ENCODE data around the gene FAM98B.

The FAM98B gene

DNA sequence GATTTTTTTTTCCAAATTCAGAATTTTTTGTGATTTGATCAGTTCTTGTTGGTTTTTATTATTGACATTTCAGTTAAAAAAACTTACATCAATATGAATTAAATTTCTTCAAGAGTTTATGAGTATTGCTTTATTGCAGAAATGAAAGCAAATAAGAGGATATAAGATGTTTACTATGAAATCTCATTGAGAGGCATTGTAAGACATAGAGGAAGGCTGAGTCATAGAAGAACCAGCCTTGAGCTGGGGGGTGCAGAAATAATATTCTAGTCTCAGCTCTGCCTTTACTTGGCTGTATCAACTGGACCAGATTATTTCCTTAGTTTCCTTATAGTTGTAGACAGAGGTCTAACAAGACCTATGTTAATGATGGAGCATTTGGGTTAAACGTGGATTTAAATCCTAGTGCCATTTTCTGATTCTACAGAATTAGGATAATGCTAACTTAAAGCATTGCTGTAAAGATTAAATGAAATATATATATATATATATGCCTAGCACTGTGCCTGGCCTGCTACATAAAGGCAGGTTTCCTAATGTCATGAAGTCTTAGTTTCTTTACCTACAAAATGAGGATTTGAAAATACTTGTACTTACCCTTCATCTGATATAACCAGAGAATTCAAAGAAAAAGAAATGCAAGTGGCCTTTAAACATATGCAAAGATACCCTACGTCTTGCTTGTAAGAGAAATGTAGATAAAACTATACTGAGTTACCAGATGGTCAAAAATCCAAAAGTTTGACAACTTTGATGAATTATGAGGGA is 7.3 kb downstream of the FAM98B start:
- no peak for DNase-seq (ENCODE audit: low spot score)

GRCh38 chr15:38463893-38464292 is 10.0 kb downstream of the FAM98B start:
- no peak for DNase-seq (ENCODE audit: low spot score)

DNA sequence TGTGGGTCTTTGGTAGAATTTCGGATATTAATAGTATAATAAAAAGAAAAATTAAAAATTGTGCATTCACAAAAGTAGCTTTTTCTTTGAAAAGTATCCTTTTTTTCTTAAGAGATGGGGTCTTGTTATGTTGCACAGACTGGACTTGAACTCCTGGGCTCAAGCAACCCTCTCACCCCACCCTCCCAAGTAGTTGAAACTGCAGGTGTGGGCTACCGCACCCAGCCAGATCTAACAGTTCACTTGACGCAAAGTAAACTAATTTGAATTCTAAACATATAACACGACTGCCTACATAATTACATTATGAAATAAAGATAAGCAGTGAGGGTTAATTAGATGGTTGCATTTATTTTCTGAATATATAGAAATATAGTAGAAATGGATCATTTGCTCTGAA is 10.7 kb downstream of the FAM98B start:
- DNase-seq (ENCODE audit: low spot score), result no peak

DNA sequence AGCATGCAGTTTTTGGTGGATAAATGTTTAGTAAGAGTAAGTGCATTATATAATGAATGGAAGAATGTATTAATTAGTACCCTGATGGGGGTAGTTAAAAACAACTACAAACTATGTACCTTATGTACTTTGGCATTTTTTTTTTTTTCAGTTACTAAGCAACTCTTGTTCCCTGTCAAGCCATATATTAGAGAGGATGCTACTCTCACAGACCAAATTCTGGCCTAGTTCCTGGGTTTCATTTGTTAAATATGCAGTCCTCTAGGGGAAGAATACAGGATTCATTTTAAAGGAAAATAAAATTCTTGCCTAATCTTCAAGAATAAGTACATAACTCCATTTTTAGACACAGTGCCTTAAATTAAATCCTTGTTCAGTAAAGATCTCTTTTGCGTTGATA is 16.9 kb downstream of the FAM98B start:
- no peak for DNase-seq (ENCODE audit: low spot score)

- no peak for DNase-seq (ENCODE audit: low spot score)
These were observed 18.0 kb downstream of the FAM98B start for GRCh38 chr15:38471974-38472373.

- peak; percentile 72 for DNase-seq (ENCODE audit: low spot score)
These were observed 20.3 kb downstream of the FAM98B start for GRCh38 chr15:38474155-38474757.

GRCh38 chr15:38475361-38475760 is 21.4 kb downstream of the FAM98B start:
- DNase-seq (ENCODE audit: low spot score), result no peak

DNA sequence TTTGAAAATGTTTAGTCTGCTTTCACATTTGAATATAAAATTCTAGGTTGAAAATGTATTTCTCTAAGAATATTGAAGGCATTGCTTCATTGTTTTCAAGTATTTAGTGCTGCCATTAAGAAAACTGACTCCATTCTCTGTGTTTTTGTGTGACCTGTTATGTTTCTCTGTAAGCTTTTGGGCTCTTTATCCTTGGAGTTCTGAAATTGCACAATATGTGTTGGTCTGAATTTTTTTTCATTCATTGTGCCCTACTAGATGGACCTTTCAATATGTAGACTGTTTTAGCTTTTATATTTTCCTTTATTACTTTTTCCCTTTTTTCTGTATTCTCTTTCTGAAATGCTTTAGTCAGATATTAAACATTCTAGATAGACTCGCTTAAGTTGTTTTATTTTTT is 22.2 kb downstream of the FAM98B start:
- DNase-seq (ENCODE audit: low spot score), result no peak

DNA sequence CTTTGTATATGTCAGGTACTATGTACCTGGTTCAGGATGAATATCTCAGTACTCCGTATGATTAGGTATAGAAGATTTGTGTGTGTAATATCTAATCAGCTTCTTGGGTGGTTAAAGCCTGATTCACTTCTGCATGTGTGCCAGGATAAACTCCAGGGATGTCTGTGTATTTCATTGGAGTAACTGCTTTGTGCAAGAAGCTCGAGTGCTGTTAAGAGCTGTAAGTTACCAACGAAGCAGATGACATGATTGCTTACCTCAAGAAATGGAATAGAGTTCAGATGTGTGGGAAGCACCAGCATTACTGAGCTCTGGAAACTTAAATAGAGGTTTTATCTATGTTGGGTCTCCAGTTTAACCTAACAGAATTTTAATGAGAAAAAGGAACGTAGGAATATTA is 23.7 kb downstream of the FAM98B start:
- no peak for DNase-seq (ENCODE audit: low spot score)

GRCh38 chr15:38479266-38479665 is 25.3 kb downstream of the FAM98B start:
- DNase-seq (ENCODE audit: low spot score), result no peak

DNA sequence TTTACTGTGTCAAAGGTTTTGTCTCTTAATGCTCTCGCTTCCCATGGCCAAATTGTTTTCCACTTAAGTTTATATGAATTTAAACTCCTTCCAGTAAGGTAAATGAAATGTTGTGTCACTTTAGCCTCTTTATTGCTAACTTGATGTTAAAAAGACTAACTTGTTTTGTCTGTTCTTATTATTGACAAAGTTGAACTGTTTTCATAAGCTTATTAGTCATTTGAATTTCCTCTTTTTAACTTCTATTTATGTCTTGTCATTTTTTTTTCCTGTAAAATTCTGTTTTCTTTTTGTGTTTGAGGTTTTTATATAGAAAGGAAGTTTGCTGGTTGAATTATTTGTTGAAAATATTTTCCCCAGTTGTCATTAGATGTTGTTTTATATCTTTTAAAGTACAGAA is 25.8 kb downstream of the FAM98B start:
- DNase-seq (ENCODE audit: low spot score), result no peak

- no peak for DNase-seq (ENCODE audit: low spot score)
These were observed 27.2 kb downstream of the FAM98B start for GRCh38 chr15:38481113-38481512.

DNA sequence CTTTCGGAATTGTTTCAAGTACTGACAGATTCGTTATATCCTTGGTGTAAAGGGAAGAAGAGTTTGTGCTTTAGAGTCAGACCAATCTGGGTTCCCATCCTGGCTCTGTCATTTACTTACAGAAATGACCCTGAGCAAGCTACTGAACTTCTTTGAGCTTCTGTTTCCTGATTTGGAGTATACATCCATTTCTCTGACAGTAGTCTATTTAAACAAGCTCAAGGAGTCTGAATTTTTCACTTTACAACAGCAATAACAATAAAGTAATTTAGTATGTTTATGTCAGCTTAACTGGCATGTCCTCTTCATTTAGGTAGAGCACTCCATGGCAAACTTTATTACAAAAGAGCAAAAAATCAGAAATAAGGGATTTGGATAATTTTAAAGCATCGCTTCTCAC is 27.8 kb downstream of the FAM98B start:
- no peak for DNase-seq (ENCODE audit: low spot score)

DNA sequence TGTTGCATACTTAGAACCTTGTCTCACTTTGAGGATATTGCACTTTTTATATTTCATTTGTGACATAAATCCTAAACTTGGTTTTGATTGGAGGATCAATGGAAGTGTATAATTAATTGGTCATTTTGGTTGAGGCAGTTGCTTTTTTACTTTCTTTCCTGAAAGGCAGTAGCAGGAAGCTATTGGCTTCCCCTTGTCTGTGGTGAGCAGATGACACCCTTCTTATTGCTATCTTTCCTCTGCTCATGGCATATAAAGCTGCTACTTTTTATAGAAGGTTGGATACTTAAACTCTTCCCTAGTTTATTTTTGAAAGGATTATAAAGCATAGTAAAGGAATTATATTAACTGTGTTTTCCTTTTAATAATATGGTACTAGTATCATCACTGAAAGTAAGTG is 28.6 kb downstream of the FAM98B start:
- no peak for DNase-seq (ENCODE audit: low spot score)

DNA sequence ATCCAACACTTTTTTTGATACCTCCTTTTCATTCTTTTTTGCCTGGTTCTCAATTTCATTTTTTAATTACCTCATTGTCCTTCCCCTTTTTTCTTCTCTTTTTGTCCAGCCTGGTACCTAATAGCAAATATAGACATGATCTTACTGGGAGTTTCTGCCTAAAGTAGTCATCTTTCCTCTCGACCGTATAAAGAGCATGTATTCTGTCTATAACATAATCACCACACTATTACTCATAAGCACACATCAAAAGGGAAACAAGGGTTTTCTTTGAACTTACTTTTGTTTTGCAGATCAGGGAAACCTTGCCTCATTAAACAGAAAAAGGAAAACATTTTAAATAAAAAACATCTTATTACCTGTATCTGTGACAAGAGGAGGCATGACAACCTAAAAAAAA is 33.0 kb downstream of the FAM98B start:
- no peak for DNase-seq (ENCODE audit: low spot score)

GRCh38 chr15:38487378-38487777 is 33.5 kb downstream of the FAM98B start:
- DNase-seq (ENCODE audit: low spot score), result no peak

- DNase-seq (ENCODE audit: low spot score), result no peak
These were observed 36.5 kb downstream of the FAM98B start for GRCh38 chr15:38490242-38490922.

DNA sequence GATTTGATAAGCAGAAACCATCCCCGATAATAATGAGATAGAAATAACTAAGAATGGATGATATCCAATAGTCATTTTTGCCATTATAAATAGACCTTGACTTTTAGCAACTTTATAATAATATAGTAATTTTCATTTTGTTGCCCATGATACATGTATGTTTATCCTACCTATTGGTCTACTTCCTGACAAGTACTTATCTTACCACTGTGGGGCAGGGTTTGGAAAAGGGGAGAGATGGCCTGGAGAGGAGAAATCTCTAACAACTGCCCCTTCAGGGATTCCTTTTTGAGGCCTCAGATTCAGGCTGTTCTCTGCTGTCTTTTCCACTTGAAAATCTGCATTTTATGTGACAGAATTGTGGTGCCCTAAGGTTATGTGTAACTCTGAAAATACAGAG is 42.2 kb downstream of the FAM98B start:
- DNase-seq (ENCODE audit: low spot score), result peak; percentile 5

GRCh38 chr15:38499651-38500050 is 45.7 kb downstream of the FAM98B start:
- no peak for DNase-seq (ENCODE audit: low spot score)

- no peak for DNase-seq (ENCODE audit: low spot score)
These were observed 49.6 kb downstream of the FAM98B start for GRCh38 chr15:38503496-38503895.

DNA sequence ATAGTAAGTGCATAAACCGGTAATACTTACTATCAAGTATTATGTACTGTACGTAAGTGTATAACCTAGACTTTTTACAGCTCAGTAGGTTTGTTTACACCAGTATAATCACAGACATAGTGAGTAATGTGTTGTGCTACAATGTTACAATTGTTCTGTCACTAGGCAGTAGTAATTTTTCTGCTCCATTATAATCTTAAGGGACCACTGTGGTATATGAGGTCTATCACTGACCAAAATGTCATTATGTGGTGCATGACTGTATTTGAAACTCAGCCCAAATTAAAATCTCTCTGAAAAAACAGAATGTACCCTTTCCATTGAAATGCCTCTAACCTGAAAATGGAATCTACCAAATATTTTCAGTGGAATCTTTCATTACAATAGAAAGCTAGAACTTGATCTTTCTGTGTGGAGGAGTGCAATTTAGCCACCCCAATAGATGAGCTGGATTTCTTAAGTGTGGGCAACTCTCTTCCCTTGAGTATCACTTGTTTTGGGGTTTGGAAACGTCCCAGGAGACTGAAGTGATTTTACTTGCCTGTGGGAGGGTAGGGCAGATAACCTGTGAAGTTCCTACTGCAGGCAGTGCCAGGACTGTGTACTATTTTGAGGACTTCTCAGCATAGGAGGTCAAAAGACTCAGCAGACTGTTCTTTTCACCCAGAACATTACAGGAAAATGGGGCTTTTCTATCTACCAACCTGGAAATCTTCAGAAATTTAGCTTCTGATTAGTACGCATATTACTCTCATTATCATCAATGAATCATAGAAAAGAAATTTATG is 50.9 kb downstream of the FAM98B start:
- DNase-seq (ENCODE audit: low spot score), result no peak

DNA sequence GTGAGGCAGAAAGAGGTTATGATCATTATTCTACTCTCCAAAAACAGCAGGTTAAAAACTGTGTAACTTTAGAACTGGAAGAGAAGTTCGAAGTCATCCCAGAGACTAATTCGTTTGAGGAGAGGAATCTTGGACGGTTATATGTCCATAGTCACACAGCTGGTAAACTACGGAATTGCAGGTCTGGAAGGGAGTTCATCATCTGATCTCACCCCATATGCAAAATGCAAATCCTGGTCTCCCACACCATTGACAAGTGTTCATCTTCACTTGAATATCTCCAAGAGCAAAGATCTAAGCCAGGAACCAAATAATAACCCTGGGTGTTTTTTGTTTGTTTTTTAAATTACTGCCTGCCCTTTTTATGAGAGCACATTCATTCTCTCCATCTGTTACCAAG is 53.1 kb downstream of the FAM98B start:
- no peak for DNase-seq (ENCODE audit: low spot score)

GRCh38 chr15:38507570-38507969 is 53.6 kb downstream of the FAM98B start:
- no peak for DNase-seq (ENCODE audit: low spot score)

Data from RKO (cell line).